Vagina (tissue), 2 donors: ENCODE data around the gene IFNK. TPM values are rescaled to one million over a fixed set of nuclear protein-coding genes. Genes with fewer than 3 reads are reported as not detected.

Experiments used
- DNase-seq, 2 donors: peaks; one replicate each; pipeline ENCODE4 v3.0.0-alpha.2; 2017; ENCODE audit errors: extremely low spot score in 2 of 2
- H3K27ac ChIP-seq: fragments of 200-600 bp; sonication (generic); one replicate; pipeline ENCODE4 v1.5.1; 2019
- H3K27me3 ChIP-seq: fragments of 200-600 bp; sonication (generic); one replicate; pipeline ENCODE4 v1.5.1; 2019
- H3K36me3 ChIP-seq, 2 donors: fragments of 200-600 bp; sonication (generic); one replicate each; pipeline ENCODE4 v1.5.1; 2017 to 2019
- H3K4me1 ChIP-seq: fragments of 200-600 bp; sonication (generic); one replicate; pipeline ENCODE4 v1.5.1; 2019
- H3K4me3 ChIP-seq, 2 donors: fragments of 200-600 bp; sonication (generic); 1 replicate in 1 of 2; 2 replicates in 1 of 2; pipeline ENCODE4 v1.5.1; 2016 to 2019
- H3K9me3 ChIP-seq: fragments of 200-600 bp; sonication (generic); one replicate; pipeline ENCODE4 v1.5.1; 2019
- POLR2A ChIP-seq, 2 donors: fragments of 450-650 bp; IDR thresholded peaks; one replicate each; pipeline ENCODE4 v1.6.1; 2017; ENCODE audit warnings: antibody characterized with exemption in 2 of 2, mild to moderate bottlenecking in 2 of 2, moderate library complexity in 2 of 2
- POLR2AphosphoS5 ChIP-seq, 2 donors: sonication (generic); formaldehyde crosslinking; IDR thresholded peaks; one replicate each; pipeline ENCODE4 v1.9.0; 2017; ENCODE audit warnings: antibody characterized with exemption in 2 of 2, mild to moderate bottlenecking in 2 of 2, low read depth in 1 of 2; ENCODE audit not compliant: insufficient read depth in 1 of 2
- intact Hi-C: fragments of 100-400 bp; cut with DNase I; formaldehyde crosslinking; loops from one replicate; pipeline ENCODE4 v1.15.1; 2023
- total RNA-seq: library from RNA; depleted of rRNA; stranded (reverse); fragments of >200 nt; gene quantifications from one replicate; pipeline ENCODE4 v1.2.3, GENCODE V29; 2016
- TF ChIP-seq, protein P1 (sequence below), 3 experiments: fragments of 450-650 bp in 2 of 3; fragments of 200-600 bp in 1 of 3; sonication (generic) in 1 of 3; IDR thresholded peaks; one replicate each; pipeline ENCODE4 v1.5.1; 2017 to 2019; ENCODE audit warnings: antibody characterized with exemption in 3 of 3, mild to moderate bottlenecking in 2 of 3, moderate library complexity in 2 of 3

IFNK gene
- total RNA-seq, 1 donor from 2014 or later, result not detected

DNA sequence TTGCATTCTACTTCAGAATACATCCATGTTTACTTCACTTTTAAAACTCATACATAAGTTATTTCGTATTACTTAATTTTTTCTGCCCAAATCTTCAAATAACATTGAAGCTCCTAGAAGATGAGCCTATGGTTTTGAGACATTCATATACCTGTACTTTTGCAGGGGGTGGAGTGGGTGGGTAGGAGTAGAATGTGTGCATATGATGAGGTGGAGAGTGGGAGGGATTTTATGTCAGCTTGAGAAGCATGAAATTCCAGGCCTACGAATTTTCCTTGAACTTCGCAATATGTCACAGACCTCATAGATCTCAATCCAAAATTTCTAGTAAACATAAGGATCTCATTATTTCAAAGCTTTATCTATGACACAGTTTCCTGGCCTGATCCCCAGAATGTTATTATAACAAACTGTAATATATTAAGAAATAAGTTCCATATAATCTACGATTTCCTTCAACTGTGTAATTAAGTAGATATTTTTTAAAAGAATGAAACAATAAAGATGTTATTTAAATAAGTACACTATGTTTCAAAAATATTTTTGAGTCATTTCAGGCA is 25.2 kb downstream of the IFNK start:
- no peak for DNase-seq
- no peak for TF ChIP-seq POLR2A (IDR thresholded peaks at IDR 0.05)
- TF ChIP-seq POLR2AphosphoS5 (IDR thresholded peaks at IDR 0.05; ENCODE audit: insufficient read depth in 1 of 2, low read depth in 1 of 2), result no peak
- TF ChIP-seq, protein P1, sequence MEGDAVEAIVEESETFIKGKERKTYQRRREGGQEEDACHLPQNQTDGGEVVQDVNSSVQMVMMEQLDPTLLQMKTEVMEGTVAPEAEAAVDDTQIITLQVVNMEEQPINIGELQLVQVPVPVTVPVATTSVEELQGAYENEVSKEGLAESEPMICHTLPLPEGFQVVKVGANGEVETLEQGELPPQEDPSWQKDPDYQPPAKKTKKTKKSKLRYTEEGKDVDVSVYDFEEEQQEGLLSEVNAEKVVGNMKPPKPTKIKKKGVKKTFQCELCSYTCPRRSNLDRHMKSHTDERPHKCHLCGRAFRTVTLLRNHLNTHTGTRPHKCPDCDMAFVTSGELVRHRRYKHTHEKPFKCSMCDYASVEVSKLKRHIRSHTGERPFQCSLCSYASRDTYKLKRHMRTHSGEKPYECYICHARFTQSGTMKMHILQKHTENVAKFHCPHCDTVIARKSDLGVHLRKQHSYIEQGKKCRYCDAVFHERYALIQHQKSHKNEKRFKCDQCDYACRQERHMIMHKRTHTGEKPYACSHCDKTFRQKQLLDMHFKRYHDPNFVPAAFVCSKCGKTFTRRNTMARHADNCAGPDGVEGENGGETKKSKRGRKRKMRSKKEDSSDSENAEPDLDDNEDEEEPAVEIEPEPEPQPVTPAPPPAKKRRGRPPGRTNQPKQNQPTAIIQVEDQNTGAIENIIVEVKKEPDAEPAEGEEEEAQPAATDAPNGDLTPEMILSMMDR (IDR thresholded peaks at IDR 0.05), result no peak
- H3K27ac ChIP-seq, result no peak overlapping the region
- intact Hi-C loops, result no loop called here
- no peaks in the 10 kb centered on the region for H3K9me3 ChIP-seq
- H3K4me1 ChIP-seq, result no peaks in the 10 kb centered on the region
- H3K36me3 ChIP-seq, result peaks cover 0 to 15% of the 10 kb centered on the region in 2 donors
- no peak overlapping the region for H3K4me3 ChIP-seq
- H3K27me3 ChIP-seq, result no peaks in the 10 kb centered on the region

DNA sequence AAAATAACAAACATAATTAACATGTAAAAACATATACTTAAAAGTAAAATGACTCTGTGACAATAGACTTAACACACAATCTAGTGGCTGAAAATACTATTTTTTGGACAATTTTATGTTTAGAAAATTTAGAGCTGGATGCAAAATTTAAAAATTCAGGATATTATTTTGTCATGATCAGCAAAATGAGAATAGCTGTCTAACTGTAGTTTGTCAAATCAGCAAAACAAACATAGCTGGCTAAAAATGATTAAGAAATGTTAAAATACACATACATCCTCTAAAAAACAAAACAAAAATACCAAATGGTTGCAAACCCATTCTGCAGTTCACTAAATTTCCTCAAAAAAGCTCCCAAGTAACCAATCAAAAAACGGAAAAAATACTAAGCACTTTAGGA is 30.6 kb downstream of the IFNK start:
- H3K4me3 ChIP-seq, result no peak overlapping the region
- H3K27ac ChIP-seq, result no peak overlapping the region
- H3K9me3 ChIP-seq, result no peaks in the 10 kb centered on the region
- DNase-seq, result no peak
- intact Hi-C loops, result no loop called here
- H3K27me3 ChIP-seq, result no peaks in the 10 kb centered on the region
- TF ChIP-seq POLR2AphosphoS5 (IDR thresholded peaks at IDR 0.05; ENCODE audit: insufficient read depth in 1 of 2, low read depth in 1 of 2) (no peak), POLR2A (IDR thresholded peaks at IDR 0.05) (no peak)
- TF ChIP-seq, protein P1 (IDR thresholded peaks at IDR 0.05), result no peak
- no peaks in the 10 kb centered on the region for H3K4me1 ChIP-seq
- H3K36me3 ChIP-seq, result peaks cover 0 to 40% of the 10 kb centered on the region in 2 donors

DNA sequence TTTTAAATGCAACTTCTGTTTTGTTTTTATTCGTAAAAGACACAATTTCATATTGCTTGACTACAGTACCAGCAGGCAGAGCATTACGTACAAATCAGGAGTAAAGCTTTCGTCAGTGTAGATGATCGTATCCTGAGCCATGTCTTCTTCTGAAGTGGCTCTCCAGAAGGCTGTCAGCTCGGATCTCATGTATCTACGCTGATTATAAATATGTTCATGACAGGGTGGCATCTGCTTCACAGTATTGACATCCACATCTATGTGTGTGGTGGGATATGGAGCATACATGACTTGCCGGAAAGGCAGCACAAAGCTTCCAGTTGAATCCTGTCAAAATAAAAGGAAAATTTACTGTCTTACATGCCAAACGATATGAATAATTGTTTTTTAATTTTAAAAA is 32.4 kb downstream of the IFNK start:
- intact Hi-C loops, result no loop called here
- H3K36me3 ChIP-seq, result peaks cover 0 to 55% of the 10 kb centered on the region in 2 donors
- DNase-seq, result no peak
- H3K9me3 ChIP-seq, result no peaks in the 10 kb centered on the region
- no peak overlapping the region for H3K27ac ChIP-seq
- no peaks in the 10 kb centered on the region for H3K4me1 ChIP-seq
- TF ChIP-seq, protein P1 (IDR thresholded peaks at IDR 0.05), result no peak
- TF ChIP-seq POLR2A (IDR thresholded peaks at IDR 0.05) (no peak), POLR2AphosphoS5 (IDR thresholded peaks at IDR 0.05; ENCODE audit: insufficient read depth in 1 of 2, low read depth in 1 of 2) (no peak)
- H3K27me3 ChIP-seq, result no peaks in the 10 kb centered on the region
- no peak overlapping the region for H3K4me3 ChIP-seq

DNA sequence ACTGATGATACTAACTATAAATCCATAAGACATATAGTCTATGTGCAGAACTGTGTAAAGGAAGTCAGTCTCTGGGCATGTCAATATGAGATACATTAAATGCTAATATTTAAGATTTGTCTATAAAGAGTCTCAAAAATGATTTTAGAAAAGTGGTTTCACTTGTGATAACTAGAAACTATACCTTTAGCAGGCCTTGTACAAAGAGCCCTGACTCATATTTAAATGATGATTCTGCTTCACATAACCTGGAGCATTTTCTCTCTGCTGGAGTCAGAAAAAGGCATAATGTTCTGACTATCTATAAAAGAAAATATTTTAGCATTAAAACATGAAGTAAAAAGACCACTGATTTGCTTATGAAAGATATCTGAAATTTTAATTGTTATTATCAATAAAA is 34.2 kb downstream of the IFNK start:
- Histone ChIP-seq H3K4me1 (no peaks in the 10 kb centered on the region), H3K4me3 (no peak overlapping the region), H3K36me3 (peaks cover 0 to 55% of the 10 kb centered on the region in 2 donors), H3K9me3 (no peaks in the 10 kb centered on the region), H3K27ac (no peak overlapping the region), H3K27me3 (no peaks in the 10 kb centered on the region)
- DNase-seq, result no peak
- TF ChIP-seq POLR2A (IDR thresholded peaks at IDR 0.05) (no peak), POLR2AphosphoS5 (IDR thresholded peaks at IDR 0.05; ENCODE audit: insufficient read depth in 1 of 2, low read depth in 1 of 2) (no peak)
- TF ChIP-seq, protein P1 (IDR thresholded peaks at IDR 0.05), result no peak
- intact Hi-C loops, result no loop called here

DNA sequence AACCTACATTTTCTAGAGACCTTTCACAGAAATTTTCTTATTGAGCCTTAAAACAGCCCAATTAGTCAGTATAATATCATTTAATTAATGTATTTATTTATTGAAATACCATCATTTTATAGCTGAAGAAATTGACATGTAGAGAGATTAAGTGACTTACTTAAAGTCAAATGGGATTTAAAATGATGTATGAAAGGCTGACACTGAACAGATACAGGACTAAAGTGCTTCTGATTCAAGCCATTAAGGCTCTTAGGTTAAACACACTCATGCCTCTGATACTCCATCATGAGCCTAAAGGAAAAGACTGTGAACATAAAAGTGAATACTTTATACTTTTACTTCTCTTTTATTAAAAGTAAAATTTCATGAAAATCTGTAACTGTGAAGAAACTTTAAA is 36.4 kb downstream of the IFNK start:
- Histone ChIP-seq H3K4me3 (no peak overlapping the region), H3K27ac (no peak overlapping the region)
- TF ChIP-seq, protein P1 (IDR thresholded peaks at IDR 0.05), result no peak
- TF ChIP-seq POLR2AphosphoS5 (IDR thresholded peaks at IDR 0.05; ENCODE audit: insufficient read depth in 1 of 2, low read depth in 1 of 2), result no peak
- TF ChIP-seq POLR2A (IDR thresholded peaks at IDR 0.05), result no peak

More for the DNA sequence above, 36.4 kb downstream of the IFNK start:
- no peaks in the 10 kb centered on the region for H3K9me3 ChIP-seq
- peaks cover 0 to 42% of the 10 kb centered on the region in 2 donors for H3K36me3 ChIP-seq
- H3K27me3 ChIP-seq, result no peaks in the 10 kb centered on the region
- intact Hi-C loops, result no loop called here
- H3K4me1 ChIP-seq, result no peaks in the 10 kb centered on the region
- DNase-seq, result no peak
